GM12875 (cell line): ENCODE results near the gene HMGN5.
A peak's percentile ranks its signal among the peaks of the same experiment; 100 is the strongest.

Source experiments
- H3K4me3 ChIP-seq: one replicate; pipeline ENCODE4 v1.5.1; 2011; ENCODE audit warnings: low read depth, low read length, control low read depth
- CTCF ChIP-seq: IDR thresholded peaks from 2 replicates; pipeline ENCODE4 v1.5.1; 2011; ENCODE audit warnings: low read depth, mild to moderate bottlenecking, control low read depth, inconsistent platforms, low read length, moderate library complexity, borderline replicate concordance; ENCODE audit not compliant: insufficient read depth

Gene HMGN5

GRCh38 chrX:81201671-81202455, at the start of gene HMGN5, which contains the start of gene SH3BGRL:
Gene HMGN5 (minus strand): TSS chrX:81201913. CDS start chrX:81121549, 80,364 bp downstream.
Gene SH3BGRL (plus strand): TSS chrX:81202102. CDS start chrX:81202201, 99 bp downstream.
- TF ChIP-seq CTCF, result no peak
- H3K4me3 ChIP-seq, result peak within 1 kb of the TSS; percentile 76

GRCh38 chrX:81241753-81242152, 40.0 kb upstream of the HMGN5 start:
- TF ChIP-seq CTCF, result no peak
- no peak overlapping the region for H3K4me3 ChIP-seq

- no peak overlapping the region for H3K4me3 ChIP-seq
- TF ChIP-seq CTCF, result no peak
Measured at GRCh38 chrX:81240701-81241331, 39.1 kb upstream of the HMGN5 start.

- 0 out of 2 replicates have a peak, but pooled peaks have one; percentile 6 for TF ChIP-seq CTCF
- no peak overlapping the region for H3K4me3 ChIP-seq
Measured at GRCh38 chrX:81238166-81238565, 36.5 kb upstream of the HMGN5 start.

- TF ChIP-seq CTCF, result no peak
- H3K4me3 ChIP-seq, result no peak overlapping the region
Measured at GRCh38 chrX:81237516-81237915, 35.8 kb upstream of the HMGN5 start.

- no peak overlapping the region for H3K4me3 ChIP-seq
- TF ChIP-seq CTCF, result no peak
Measured at GRCh38 chrX:81232218-81232617, 30.5 kb upstream of the HMGN5 start.
